Measurements from ENCODE around the gene MAN2B2.

The MAN2B2 gene

DNA sequence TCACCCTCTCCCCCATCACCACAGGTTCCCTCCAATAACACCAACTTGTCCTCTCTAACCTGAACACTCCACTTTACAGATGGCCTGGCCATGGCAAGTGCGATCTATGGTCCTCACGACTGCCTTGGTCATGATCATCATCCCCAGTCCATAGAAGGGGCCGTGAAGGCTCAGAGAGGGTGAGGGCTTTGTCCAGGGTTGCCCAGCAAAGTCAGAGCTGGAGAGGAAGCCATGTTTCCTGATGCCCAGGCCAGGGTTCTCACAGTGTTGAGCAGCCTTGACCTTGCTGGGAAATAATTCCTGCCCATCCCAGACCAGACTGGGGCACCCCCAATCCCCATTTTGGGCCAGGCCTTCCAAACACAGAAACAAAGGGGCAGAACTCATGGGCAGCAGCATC is 42.9 kb upstream of the MAN2B2 start:
- H3K36me3 ChIP-seq (ENCODE audit: control insufficient read depth in 5 of 5, insufficient read depth in 5 of 5, low read length in 5 of 5): no peaks in the 10 kb centered on the region
- peaks cover 0 to 5% (median 3%) of the 10 kb centered on the region in 5 donors for H3K27me3 ChIP-seq (ENCODE audit: control insufficient read depth in 5 of 5, insufficient read depth in 4 of 5, low read length in 5 of 5)
- H3K4me1 ChIP-seq (ENCODE audit: control insufficient read depth in 5 of 5, insufficient read depth in 5 of 5, low read length in 5 of 5): no peaks in the 10 kb centered on the region
- H3K27ac ChIP-seq (ENCODE audit: low read depth, low read length): no peak overlapping the region
- H3K4me3 ChIP-seq (ENCODE audit: low read depth in 1 of 5, low read length in 5 of 5): no peak overlapping the region
- H3K9ac ChIP-seq (ENCODE audit: low read length in 5 of 5): no peak overlapping the region
- H3K9me3 ChIP-seq (ENCODE audit: control insufficient read depth in 5 of 5, low read length in 5 of 5): peaks cover 0 to 6% (median 6%) of the 10 kb centered on the region in 5 donors

- no peak overlapping the region for H3K27ac ChIP-seq (ENCODE audit: low read depth, low read length)
- H3K27me3 ChIP-seq (ENCODE audit: control insufficient read depth in 5 of 5, insufficient read depth in 4 of 5, low read length in 5 of 5): peaks cover 0 to 3% (median 3%) of the 10 kb centered on the region in 5 donors
- H3K9ac ChIP-seq (ENCODE audit: low read length in 5 of 5): no peak overlapping the region
- H3K4me3 ChIP-seq (ENCODE audit: low read depth in 1 of 5, low read length in 5 of 5): no peak overlapping the region
- no peaks in the 10 kb centered on the region for H3K36me3 ChIP-seq (ENCODE audit: control insufficient read depth in 5 of 5, insufficient read depth in 5 of 5, low read length in 5 of 5)
- H3K9me3 ChIP-seq (ENCODE audit: control insufficient read depth in 5 of 5, low read length in 5 of 5): peaks cover 0 to 6% (median 6%) of the 10 kb centered on the region in 5 donors
- H3K4me1 ChIP-seq (ENCODE audit: control insufficient read depth in 5 of 5, insufficient read depth in 5 of 5, low read length in 5 of 5): no peaks in the 10 kb centered on the region
Measured at GRCh38 chr4:6532658-6533057, 42.3 kb upstream of the MAN2B2 start.

- H3K36me3 ChIP-seq (ENCODE audit: control insufficient read depth in 5 of 5, insufficient read depth in 5 of 5, low read length in 5 of 5): no peaks in the 10 kb centered on the region
- H3K27ac ChIP-seq (ENCODE audit: low read depth, low read length): no peak overlapping the region
- H3K27me3 ChIP-seq (ENCODE audit: control insufficient read depth in 5 of 5, insufficient read depth in 4 of 5, low read length in 5 of 5): peaks cover under 1 to 11% (median 3%) of the 10 kb centered on the region in 5 donors
- H3K9me3 ChIP-seq (ENCODE audit: control insufficient read depth in 5 of 5, low read length in 5 of 5): peaks cover 0 to 6% (median 6%) of the 10 kb centered on the region in 5 donors
- no peaks in the 10 kb centered on the region for H3K4me1 ChIP-seq (ENCODE audit: control insufficient read depth in 5 of 5, insufficient read depth in 5 of 5, low read length in 5 of 5)
- no peak overlapping the region for H3K9ac ChIP-seq (ENCODE audit: low read length in 5 of 5)
- H3K4me3 ChIP-seq (ENCODE audit: low read depth in 1 of 5, low read length in 5 of 5): no peak overlapping the region
Measured at GRCh38 chr4:6534050-6534449, 40.9 kb upstream of the MAN2B2 start.

DNA sequence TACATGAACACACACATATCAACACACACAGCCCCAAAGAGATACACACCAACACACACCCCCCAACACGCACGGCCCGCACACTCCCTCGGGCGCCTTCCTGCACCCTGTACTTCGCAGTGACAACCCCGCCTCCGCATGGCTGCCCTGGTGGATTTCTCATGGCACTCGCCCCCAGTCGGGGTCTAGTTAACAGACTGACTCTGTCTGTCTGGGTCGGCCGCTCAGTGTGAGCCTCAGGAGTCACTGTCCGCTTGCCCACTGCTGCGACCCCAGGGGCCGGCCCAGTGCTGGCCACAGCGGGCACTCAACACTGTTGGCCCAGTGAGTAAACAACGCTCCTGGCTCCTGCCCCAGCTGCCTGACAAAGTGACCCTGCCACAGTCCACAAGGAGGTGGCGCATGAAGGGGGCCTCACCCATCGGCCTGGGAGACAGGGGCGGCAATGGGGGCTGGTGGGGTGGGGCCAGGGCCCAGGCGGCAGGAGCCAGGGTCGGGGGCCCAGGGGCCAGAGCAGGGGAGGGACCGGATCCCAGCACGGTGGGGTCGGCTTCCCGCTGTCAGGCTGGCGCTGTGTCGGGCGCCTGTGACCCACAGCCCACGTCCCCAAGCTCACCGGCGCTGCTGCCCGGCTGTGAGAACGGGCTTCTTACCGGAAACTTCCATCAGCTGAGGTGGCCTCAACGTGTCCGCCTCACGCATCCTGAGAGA is 40.2 kb upstream of the MAN2B2 start:
- peaks cover 5 to 14% (median 8%) of the 10 kb centered on the region in 5 donors for H3K27me3 ChIP-seq (ENCODE audit: control insufficient read depth in 5 of 5, insufficient read depth in 4 of 5, low read length in 5 of 5)
- H3K9ac ChIP-seq (ENCODE audit: low read length in 5 of 5): no peak overlapping the region
- no peaks in the 10 kb centered on the region for H3K36me3 ChIP-seq (ENCODE audit: control insufficient read depth in 5 of 5, insufficient read depth in 5 of 5, low read length in 5 of 5)
- H3K4me3 ChIP-seq (ENCODE audit: low read depth in 1 of 5, low read length in 5 of 5): no peak overlapping the region
- H3K4me1 ChIP-seq (ENCODE audit: control insufficient read depth in 5 of 5, insufficient read depth in 5 of 5, low read length in 5 of 5): no peaks in the 10 kb centered on the region
- H3K27ac ChIP-seq (ENCODE audit: low read depth, low read length): no peak overlapping the region
- H3K9me3 ChIP-seq (ENCODE audit: control insufficient read depth in 5 of 5, low read length in 5 of 5): peaks cover 0 to 10% (median 6%) of the 10 kb centered on the region in 5 donors

DNA sequence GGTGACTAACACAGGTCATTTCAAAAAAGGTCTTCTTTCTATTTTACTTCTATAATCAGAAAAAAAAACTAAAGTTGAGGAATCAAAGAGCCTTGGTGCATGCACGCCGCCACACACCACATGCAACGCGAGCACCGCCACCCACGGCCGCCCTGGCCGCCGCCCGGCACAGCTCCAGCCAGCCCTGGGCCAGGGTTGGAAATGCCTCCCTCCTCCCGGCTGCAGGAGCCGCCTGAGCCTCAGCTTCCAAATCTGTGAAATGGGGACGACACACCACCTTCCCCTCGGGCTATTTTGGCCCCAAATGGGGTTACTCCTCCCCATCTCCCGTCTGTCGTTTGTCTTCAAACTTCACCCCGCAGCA is 39.7 kb upstream of the MAN2B2 start:
- Histone ChIP-seq H3K27ac (ENCODE audit: low read depth, low read length) (no peak overlapping the region), H3K27me3 (ENCODE audit: control insufficient read depth in 5 of 5, insufficient read depth in 4 of 5, low read length in 5 of 5) (peaks cover 6 to 15% (median 11%) of the 10 kb centered on the region in 5 donors), H3K4me3 (ENCODE audit: low read depth in 1 of 5, low read length in 5 of 5) (no peak overlapping the region), H3K4me1 (ENCODE audit: control insufficient read depth in 5 of 5, insufficient read depth in 5 of 5, low read length in 5 of 5) (no peaks in the 10 kb centered on the region), H3K9me3 (ENCODE audit: control insufficient read depth in 5 of 5, low read length in 5 of 5) (peaks cover 2 to 13% (median 6%) of the 10 kb centered on the region in 5 donors), H3K9ac (ENCODE audit: low read length in 5 of 5) (no peak overlapping the region), H3K36me3 (ENCODE audit: control insufficient read depth in 5 of 5, insufficient read depth in 5 of 5, low read length in 5 of 5) (no peaks in the 10 kb centered on the region)

GRCh38 chr4:6535706-6536105 is 39.3 kb upstream of the MAN2B2 start:
- no peak overlapping the region for H3K4me3 ChIP-seq (ENCODE audit: low read depth in 1 of 5, low read length in 5 of 5)
- H3K27ac ChIP-seq (ENCODE audit: low read depth, low read length): no peak overlapping the region
- H3K9me3 ChIP-seq (ENCODE audit: control insufficient read depth in 5 of 5, low read length in 5 of 5): peaks cover 4 to 17% (median 9%) of the 10 kb centered on the region in 5 donors
- H3K27me3 ChIP-seq (ENCODE audit: control insufficient read depth in 5 of 5, insufficient read depth in 4 of 5, low read length in 5 of 5): peaks cover 6 to 16% (median 11%) of the 10 kb centered on the region in 5 donors
- H3K9ac ChIP-seq (ENCODE audit: low read length in 5 of 5): no peak overlapping the region
- H3K36me3 ChIP-seq (ENCODE audit: control insufficient read depth in 5 of 5, insufficient read depth in 5 of 5, low read length in 5 of 5): no peaks in the 10 kb centered on the region
- H3K4me1 ChIP-seq (ENCODE audit: control insufficient read depth in 5 of 5, insufficient read depth in 5 of 5, low read length in 5 of 5): no peaks in the 10 kb centered on the region

- Histone ChIP-seq H3K4me3 (ENCODE audit: low read depth in 1 of 5, low read length in 5 of 5) (no peak overlapping the region), H3K4me1 (ENCODE audit: control insufficient read depth in 5 of 5, insufficient read depth in 5 of 5, low read length in 5 of 5) (no peaks in the 10 kb centered on the region), H3K27me3 (ENCODE audit: control insufficient read depth in 5 of 5, insufficient read depth in 4 of 5, low read length in 5 of 5) (peaks cover 6 to 22% (median 9%) of the 10 kb centered on the region in 5 donors), H3K9me3 (ENCODE audit: control insufficient read depth in 5 of 5, low read length in 5 of 5) (peaks cover 4 to 15% (median 11%) of the 10 kb centered on the region in 5 donors), H3K27ac (ENCODE audit: low read depth, low read length) (no peak overlapping the region), H3K9ac (ENCODE audit: low read length in 5 of 5) (no peak overlapping the region), H3K36me3 (ENCODE audit: control insufficient read depth in 5 of 5, insufficient read depth in 5 of 5, low read length in 5 of 5) (no peaks in the 10 kb centered on the region)
Measured at GRCh38 chr4:6538111-6538510, 36.9 kb upstream of the MAN2B2 start.

GRCh38 chr4:6538575-6538974 is 36.4 kb upstream of the MAN2B2 start:
- Histone ChIP-seq H3K27ac (ENCODE audit: low read depth, low read length) (no peak overlapping the region), H3K27me3 (ENCODE audit: control insufficient read depth in 5 of 5, insufficient read depth in 4 of 5, low read length in 5 of 5) (peaks cover 6 to 22% (median 9%) of the 10 kb centered on the region in 5 donors), H3K9ac (ENCODE audit: low read length in 5 of 5) (no peak overlapping the region), H3K9me3 (ENCODE audit: control insufficient read depth in 5 of 5, low read length in 5 of 5) (peaks cover 4 to 15% (median 11%) of the 10 kb centered on the region in 5 donors), H3K36me3 (ENCODE audit: control insufficient read depth in 5 of 5, insufficient read depth in 5 of 5, low read length in 5 of 5) (no peaks in the 10 kb centered on the region), H3K4me3 (ENCODE audit: low read depth in 1 of 5, low read length in 5 of 5) (no peak overlapping the region), H3K4me1 (ENCODE audit: control insufficient read depth in 5 of 5, insufficient read depth in 5 of 5, low read length in 5 of 5) (no peaks in the 10 kb centered on the region)

GRCh38 chr4:6539009-6539764 is 35.8 kb upstream of the MAN2B2 start:
- H3K27ac ChIP-seq (ENCODE audit: low read depth, low read length): no peak overlapping the region
- no peak overlapping the region for H3K9ac ChIP-seq (ENCODE audit: low read length in 5 of 5)
- H3K36me3 ChIP-seq (ENCODE audit: control insufficient read depth in 5 of 5, insufficient read depth in 5 of 5, low read length in 5 of 5): no peaks in the 10 kb centered on the region
- no peaks in the 10 kb centered on the region for H3K4me1 ChIP-seq (ENCODE audit: control insufficient read depth in 5 of 5, insufficient read depth in 5 of 5, low read length in 5 of 5)
- H3K4me3 ChIP-seq (ENCODE audit: low read depth in 1 of 5, low read length in 5 of 5): no peak overlapping the region
- peaks cover 6 to 27% (median 11%) of the 10 kb centered on the region in 5 donors for H3K27me3 ChIP-seq (ENCODE audit: control insufficient read depth in 5 of 5, insufficient read depth in 4 of 5, low read length in 5 of 5)
- peaks cover 4 to 15% (median 11%) of the 10 kb centered on the region in 5 donors for H3K9me3 ChIP-seq (ENCODE audit: control insufficient read depth in 5 of 5, low read length in 5 of 5)

GRCh38 chr4:6540879-6541278 is 34.1 kb upstream of the MAN2B2 start:
- Histone ChIP-seq H3K9ac (ENCODE audit: low read length in 5 of 5) (no peak overlapping the region), H3K4me1 (ENCODE audit: control insufficient read depth in 5 of 5, insufficient read depth in 5 of 5, low read length in 5 of 5) (no peaks in the 10 kb centered on the region), H3K9me3 (ENCODE audit: control insufficient read depth in 5 of 5, low read length in 5 of 5) (peaks cover 4 to 15% (median 11%) of the 10 kb centered on the region in 5 donors), H3K36me3 (ENCODE audit: control insufficient read depth in 5 of 5, insufficient read depth in 5 of 5, low read length in 5 of 5) (no peaks in the 10 kb centered on the region), H3K27ac (ENCODE audit: low read depth, low read length) (no peak overlapping the region), H3K27me3 (ENCODE audit: control insufficient read depth in 5 of 5, insufficient read depth in 4 of 5, low read length in 5 of 5) (peaks cover 6 to 27% (median 11%) of the 10 kb centered on the region in 5 donors), H3K4me3 (ENCODE audit: low read depth in 1 of 5, low read length in 5 of 5) (no peak overlapping the region)

Data from subcutaneous abdominal adipose tissue (tissue), 5 donors.